GM18873 (cell line): Measurements from ENCODE around the gene STING1.
"Not testable (repeated sequence)": the region's sequence is repeated elsewhere in the genome, so short reads cannot be mapped to it uniquely, and the experiment has no call there.

Experiments
- ATAC-seq: cut with Tn5 transposase; IDR thresholded peaks from one replicate; pipeline ENCODE4 v1.9.1; 2021; ENCODE audit warnings: mild to moderate bottlenecking, moderate library complexity, moderate number of reproducible peaks; ENCODE audit not compliant: unreplicated experiment, low FRiP score

Gene STING1

DNA sequence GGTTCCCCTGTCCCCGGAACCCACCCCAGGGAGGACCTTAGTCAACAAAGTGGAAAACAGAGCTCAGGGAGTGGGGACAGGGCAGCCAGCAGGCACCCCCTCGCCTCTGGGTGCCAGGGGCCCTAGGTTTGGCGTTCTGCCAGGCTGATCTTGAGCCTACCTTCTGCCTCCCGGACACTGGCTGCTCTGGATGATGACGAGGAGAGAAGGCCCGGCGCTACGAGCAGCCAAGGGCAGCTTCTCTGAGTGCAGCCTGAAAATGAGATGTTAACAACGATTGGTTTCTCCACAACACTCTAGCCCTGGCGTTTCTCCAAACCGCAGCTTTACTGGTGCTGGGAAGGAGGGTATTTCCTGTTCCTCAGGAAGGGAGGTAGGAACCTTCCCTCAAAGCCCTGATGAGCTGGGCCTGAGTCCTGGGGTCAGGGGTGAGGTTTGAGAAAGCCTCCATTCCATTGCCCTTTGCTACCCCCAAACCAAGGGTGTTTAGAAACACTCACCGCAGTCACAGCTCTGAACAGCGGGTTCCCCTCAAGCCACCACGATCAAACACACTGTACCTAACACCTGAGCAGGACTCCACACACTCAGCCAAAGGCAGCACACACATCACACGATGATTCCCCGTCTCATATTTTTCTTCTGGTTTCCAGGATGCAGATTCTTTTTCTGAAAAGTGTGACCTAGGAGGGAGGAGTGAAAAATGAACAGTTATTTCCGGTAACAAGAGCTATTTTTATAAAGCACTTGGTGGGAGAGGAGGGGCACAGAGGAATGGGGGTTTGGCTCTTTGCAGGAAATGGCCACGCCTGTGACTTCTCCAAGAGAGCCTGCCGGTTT lies at the start of gene STING1:
STING1 (minus strand) TSS at position 709 of the 840 bp plus-strand sequence. CDS start 1,054 bp downstream, outside the sequence.
- no peak for ATAC-seq

DNA sequence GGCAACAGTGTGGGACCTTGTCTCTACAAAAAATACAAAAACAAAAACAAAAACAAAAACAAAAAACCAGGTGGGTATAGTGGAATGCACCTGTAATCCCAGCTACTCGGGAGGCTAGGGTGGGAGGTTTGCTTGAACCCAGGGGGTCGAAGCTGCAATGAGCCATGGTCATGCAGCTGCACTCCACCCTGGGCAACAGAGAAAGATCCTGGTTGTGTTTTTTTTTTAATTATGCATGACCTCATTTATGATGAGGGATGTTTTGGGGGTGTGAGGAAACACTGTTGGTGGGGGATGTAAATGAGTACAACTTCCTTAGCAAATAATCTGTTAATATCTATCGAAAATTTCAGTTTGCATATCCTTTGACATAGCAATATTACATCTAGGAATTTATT lies 49.2 kb upstream of the STING1 start:
- no peak for ATAC-seq

DNA sequence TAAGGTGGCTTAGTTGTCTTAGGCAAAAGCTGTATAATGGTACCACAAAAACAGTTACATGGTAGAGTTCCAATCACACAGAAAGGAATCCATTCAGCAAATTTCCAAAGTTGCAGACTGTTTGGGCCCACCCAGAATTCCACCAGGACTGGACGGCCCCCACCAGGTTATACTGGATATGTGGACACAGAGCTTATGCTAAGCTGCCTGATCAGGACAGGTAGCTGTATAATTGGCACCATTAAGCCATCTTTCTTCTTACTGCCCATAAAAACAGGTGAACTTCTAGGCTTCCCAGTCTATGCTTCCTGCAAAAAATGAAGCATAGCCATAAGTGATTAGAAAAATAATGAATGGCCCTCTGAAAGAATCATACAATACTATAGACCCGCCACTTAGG lies 47.5 kb upstream of the STING1 start:
- ATAC-seq: not testable (repeated sequence)

DNA sequence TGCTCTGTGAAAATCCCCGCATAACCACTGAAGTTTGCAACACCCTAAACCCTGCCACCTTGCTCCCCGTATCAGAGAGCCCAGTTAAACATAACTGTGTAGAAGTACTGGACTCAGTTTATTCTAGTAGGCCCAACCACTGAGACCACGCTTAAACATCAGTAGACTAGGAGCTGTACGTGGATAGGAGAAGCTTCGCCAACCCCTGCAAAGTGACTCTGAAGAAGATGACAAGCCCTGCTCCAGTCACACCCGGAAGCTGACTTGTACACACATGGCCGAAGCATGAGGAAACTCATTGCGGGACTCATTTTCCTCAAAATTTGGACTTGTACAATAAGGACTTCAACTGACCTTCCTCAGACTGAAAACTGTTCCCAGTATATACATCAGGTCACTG lies 46.1 kb upstream of the STING1 start:
- not testable (repeated sequence) for ATAC-seq

DNA sequence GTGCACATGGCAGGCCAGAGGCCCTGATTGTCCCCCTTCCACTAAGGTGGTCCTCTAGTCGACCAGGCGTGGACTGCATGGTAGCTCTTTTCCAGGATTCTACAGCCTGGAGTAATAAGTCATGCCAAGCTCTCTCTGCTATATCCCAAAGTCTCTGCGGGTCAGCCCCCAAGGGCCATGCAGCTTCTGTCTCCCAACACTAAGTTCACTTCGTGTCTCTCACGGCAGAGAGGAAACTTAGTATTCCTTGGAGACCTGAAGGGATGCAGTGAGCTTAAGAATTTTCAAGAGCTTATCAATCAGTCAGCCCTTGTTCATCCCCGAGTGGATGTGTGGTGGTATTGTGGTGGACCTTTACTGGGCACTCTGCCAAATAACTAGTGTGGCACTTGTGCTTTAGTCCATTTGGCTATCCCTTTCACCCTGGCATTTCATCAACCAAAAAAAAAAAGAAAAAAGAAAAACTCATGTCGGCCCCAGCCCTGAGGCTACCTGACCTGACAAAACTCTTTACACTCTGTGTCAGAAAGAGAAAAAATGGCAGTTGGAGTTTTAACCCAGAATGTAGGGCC lies 45.4 kb upstream of the STING1 start:
- ATAC-seq: not testable (repeated sequence)

DNA sequence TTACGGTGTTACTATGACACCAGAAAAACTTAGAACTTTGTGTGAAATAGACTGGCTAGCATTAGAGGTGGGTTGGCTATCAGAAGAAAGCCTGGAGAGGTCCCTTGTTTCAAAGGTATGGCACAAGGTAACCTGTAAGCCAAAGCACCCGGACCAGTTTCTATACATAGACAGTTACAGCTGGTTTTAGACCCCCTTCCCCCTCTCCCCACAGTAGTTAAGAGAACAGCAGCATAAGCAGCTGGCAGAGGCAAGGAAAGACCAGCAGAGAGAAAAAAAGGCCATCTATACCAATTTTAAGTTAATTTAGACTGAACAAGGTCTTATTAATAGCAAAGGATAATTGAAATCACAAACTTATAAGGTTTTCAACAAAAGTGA lies 44.5 kb upstream of the STING1 start:
- ATAC-seq: not testable (repeated sequence)

DNA sequence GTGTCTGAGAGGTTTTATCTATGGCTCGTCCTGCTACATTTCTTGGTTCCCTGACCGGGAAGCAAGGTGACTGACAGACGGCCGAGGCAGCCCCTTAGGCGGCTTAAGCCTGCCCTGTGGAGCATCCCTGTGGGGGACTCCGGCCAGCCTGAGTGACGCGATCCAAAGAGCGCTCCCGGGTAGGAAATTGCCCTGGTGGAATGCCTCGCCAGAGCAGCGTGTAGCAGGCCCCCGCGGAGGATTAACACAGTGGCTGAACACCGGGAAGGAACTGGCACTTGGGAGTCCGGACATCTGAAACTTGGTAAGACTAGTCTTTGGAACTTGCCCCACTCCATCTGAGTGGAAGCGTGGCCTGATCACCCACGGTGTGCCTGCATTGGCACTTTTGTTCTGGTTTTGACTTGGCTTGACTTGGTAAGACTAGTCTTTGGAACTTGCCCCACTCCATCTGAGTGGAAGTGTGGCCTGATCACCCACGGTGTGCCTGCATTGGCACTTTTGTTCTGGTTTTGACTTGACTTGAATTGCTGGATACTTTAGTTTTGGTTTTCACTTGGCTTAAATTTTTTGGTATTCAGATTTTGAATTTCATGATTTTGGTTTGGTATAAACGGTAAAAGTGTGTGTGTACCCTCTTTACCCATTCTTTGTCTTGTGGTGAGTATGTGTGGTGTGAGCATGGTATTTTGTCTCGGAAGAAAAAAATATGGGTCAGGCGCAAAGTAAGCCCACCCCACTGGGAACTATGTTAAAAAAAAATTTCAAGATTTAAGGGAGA lies 43.9 kb upstream of the STING1 start:
- not testable (repeated sequence) for ATAC-seq

DNA sequence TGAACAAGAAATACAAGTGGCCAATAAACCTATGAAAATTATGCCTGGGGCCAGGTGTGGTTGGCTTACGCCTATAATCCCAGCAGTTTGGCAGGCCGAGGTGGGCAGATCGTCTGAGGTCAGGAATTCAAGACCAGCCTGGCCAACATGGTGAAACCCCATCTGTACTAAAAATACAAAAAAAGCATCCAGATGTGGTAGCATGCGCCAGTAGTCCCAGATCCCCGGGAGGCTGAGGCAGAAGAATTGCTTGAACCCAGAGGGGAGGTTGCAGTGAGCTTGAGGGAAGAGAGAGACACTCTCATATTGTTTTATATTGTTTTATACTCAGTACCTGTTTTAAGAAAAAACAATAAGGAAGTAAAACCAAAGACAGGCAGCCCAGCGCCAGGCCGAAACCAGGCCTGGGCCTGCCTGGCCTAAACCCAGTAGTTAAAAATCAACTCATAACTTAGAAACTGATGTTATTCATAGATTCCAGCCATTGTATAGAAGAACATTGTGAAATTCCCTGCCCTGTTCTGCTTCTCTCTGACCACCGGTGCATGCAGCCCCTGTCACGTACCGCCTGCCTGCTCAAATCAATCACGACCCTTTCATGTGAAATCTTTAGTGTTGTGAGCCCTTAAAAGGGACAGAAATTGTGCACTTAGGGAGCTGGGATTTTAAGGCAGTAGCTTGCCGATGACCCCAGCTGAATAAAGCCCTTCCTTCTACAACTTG lies 43.2 kb upstream of the STING1 start:
- ATAC-seq: not testable (repeated sequence)

DNA sequence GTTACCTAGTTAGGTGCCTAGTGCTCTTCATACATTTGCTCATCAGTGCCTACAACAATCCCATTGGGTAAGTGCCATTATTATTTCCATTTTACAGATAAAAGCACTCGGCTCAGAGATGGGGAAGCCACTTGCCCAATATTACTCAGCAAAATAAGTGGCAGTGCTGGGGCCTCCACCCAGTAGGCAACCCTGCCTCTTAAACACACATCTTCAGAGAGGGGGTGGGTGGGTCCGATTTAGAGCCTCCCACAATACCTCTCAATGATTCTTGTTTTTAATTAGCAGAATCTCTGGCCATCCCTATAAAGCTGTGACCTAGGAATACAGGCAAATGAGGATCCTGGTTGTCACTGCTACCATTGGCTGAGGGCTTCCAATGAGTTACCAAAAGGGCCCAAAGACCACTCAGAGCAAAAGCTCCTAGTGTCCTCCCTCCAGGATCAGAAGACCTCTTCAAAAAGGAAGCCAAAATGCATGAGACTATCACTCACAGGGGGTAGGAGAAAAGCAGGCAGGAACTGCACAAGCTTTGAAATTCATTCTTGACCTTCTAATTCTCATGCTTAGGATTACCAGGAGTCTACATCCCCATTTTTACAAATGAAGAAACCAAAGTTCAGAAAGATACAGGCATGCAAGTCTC lies 42.5 kb upstream of the STING1 start:
- no peak for ATAC-seq

DNA sequence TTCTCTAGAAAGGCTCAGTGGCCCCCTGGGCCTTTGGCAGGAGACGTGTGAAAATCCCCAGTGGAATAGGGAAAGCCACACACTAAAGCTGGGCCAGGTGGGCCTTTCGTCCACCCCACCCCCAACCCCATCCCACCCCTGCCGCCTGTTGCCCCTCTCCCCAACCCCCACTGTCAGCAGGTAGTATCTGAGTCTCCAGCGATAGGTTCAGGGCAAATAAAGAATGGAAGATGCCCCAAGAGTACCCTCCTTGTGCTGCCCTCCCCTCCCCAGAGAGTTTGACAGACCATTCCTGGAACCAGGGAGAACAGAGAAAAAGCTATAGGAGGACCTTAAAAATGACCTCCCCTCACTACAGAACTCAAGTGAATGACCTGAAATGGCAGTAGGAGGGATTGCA lies 41.9 kb upstream of the STING1 start:
- ATAC-seq: no peak

DNA sequence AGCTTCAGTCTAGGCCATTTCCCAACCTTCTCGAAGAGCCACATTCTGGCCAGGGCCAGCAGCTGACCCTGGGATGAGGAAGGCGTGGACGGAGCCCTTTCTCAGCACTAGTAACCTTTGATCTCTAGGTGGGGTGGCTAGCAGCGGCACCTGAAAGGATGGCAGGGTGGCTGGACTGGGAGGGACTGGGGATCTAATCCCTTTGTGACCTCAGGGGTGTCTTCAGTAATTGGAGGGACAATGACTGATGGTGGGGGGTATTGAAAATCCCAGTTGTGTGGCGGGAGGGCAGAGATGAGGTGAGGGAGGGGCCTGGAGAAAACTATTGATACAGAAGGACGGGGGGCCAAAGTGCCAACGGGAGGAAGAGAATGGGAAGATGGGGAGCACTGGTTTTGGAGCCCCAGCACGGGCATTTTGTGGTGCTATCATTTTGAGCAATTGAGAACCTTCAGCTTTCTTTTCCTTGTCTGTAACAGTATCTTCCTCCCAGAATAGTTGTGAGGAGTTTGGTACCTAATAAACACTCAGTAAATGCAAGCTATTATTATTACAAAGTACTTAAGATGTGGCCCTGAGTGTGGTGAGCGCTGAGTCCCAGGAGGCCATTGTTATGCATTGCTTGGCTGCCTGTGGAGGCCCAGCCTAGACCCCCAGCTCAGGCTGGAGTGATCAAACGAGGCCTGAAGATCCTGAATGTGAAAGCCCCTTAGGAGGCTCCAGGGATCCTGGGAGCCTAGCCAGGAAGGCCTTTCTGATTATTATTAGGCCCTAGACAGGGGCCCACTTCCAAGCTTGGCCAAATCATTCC lies 41.3 kb upstream of the STING1 start:
- no peak for ATAC-seq

DNA sequence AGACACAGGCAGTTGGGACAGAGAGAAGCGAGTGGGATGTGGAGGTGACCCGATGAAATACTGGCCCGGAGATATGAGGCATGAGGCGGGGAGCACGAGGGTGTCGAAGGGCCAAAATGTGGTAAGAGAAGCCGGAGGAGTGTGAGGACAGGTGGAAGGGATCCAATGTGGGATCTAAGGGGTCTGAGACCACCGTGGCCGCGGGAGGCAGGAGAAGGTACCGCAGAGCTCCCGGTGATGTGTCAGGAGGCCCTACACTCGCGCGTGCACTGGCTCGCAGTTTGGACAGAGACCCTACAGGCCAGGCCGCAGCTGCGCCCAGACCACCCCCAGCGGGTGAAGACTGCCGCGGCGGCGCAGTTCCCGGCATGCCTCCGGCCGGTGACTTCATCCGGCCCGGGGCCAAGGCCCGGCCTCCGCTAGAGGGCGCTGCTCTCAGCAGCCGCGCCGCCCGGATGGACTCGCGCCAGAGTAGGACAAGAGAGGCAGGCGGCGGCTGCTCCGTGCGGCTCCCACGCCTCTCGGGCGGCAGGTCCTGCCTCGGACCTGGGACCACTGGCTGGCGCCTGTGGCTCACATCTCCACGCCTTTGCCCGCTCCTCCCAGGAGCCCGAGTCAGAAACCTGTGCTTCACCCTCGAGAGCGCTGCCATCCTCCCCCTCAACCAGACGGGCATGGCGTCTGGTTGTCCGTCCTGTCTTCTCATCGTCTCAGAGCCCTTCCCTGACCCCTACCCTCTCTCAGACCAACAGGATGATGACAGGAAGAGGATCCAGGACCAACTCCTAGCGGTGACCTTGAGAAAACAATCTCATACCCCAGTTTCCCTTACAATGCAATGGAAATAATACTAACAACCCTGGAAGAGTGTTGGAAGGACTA lies 35.4 kb upstream of the STING1 start:
- peak; percentile 69 for ATAC-seq

DNA sequence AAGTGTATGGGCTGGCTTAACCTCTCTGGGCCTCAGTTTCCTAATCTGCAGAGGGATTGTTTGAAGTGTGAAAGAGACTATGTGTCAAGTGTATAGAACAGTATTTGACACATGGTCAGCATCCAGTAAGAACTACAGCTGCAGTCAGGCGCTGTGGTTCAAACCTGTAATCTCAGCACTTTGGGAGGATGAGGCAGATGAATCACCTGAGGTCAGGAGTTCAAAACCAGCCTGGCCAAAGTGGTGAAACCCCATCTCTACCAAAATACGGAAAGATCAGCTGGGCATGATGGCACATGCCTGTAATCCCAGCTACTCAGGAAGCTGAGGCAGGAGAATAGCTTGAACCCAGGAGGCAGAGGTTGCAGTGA lies 31.9 kb upstream of the STING1 start:
- no peak for ATAC-seq

DNA sequence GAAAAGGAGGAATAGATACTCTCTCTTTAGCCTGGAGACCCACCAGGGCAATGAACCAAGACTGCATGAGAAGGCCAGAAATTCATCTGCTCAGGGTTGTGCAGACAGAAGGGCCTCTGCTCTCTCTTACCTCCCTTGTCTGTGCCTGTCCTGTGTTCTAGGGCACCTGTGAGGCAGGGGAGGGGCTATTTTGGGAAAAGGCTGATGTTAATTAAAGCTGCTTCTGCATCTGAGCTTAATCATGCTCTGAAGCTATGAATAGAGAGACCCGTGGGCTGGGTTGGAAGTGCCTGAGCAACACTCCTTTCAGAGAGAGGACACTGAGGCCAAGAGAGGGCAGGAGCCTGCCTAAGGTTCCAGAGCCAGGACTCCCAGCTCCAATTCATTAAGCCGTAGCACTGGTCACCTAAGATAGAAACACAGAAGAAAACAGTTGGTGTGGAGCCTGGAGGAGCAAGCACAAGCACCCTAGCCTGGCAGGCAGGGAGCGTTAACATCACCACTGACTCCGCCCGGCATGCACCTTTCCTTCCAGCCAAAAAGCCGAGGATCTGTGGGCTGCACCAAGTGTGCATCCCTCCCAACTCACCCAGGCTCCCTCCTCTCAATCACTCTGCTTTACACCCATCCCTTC lies 31.4 kb upstream of the STING1 start:
- no peak for ATAC-seq

DNA sequence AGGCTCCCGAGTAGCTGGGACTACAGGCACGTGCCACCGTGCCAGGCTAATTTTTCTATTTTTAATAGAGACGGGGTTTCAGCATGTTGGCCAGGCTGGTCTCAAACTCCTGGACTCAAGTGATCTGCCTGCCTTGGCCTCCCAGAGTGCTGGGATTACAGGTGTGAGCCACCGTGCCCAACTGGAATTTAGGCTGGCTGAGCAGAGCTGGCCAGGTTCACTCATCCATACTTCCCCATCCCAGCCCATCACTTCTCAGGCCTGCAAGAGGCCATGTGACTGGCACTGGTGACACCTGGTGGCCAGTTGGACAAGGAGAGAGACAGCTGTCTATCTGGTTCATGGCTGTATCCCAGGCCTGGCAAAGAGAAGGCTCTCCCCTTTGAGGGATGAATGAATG lies 30.9 kb upstream of the STING1 start:
- not testable (repeated sequence) for ATAC-seq

DNA sequence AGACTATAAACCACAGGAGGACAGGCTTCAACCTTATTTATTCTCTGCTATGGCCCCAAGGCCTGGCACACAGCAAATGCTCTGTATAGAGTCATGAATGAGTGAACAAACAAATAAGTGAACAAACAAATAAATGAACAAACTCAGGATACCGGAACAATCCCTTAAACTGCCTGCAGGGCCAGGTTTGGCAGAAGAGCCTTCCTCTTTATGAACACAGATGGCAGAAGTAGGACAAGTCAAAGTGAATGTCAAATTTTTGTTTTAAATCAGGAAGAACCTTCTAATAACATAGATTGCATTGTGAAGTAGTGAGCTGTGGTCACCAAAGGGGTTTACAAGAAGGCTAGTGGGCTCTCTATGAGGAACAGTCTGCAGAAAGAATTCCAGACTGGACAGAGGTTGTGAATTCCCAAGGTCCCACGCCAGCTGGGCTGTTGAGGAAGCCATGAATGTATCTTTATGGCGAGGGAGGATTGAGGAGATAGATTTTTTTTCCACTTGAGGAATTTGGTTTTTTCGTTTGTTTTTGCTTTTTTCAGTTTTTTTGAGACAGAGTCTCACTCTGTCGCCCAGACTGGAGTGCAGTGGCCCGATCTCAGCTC lies 30.3 kb upstream of the STING1 start:
- ATAC-seq: no peak

DNA sequence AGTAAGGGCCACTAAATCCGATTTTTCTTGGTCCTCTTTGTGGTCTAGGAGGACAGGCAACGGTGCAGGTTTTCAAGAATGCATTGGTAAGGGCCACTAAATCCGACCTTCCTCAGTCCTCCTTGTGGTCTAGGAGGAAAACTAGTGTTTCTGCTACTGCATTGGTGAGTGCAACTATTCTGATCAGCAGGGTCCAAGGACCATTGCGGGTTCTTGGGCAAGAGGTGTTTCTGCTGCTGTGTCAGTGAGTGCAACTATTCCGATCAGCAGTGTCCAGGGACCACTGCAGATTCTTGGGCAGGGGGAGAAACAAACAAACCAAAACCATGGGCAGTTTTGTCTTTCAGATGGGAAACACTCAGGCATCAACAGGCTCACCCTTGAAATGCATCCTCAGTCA lies 22.2 kb upstream of the STING1 start:
- ATAC-seq: not testable (repeated sequence)

DNA sequence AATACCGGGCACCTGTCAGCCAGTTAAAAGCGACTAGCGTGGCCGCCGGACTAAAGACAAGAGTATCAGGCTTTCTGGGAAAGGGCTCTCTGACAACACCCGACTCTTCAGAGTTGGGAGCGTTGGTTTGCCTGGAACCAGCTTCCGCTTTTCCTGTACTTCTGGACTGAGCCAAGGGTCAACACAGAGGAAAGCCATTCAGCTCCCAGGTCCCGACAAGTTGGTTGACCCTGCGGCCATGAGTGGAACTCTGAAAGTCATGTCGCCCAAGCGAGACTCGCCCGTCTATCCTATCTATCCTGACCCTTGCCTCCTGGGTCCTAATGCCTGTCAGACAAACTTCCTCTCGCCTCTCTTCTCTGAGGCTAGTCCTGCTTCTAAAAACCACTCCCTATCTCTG lies 21.3 kb upstream of the STING1 start:
- not testable (repeated sequence) for ATAC-seq
